ENCODE results near the gene VWCE. TPM values are rescaled to one million over a fixed set of nuclear protein-coding genes. Genes with fewer than 3 reads are reported as not detected.
"Not testable (repeated sequence)": the region's sequence is repeated elsewhere in the genome, so short reads cannot be mapped to it uniquely, and the experiment has no call there.

The VWCE gene
- total RNA-seq, 1 donor from 2014 or later = 25.3 TPM

- H3K36me3 Mint-ChIP-seq (ENCODE audit: low read depth, unreplicated experiment); H3K27ac Mint-ChIP-seq (ENCODE audit: unreplicated experiment); H3K9me3 Mint-ChIP-seq (ENCODE audit: unreplicated experiment); H3K27me3 Mint-ChIP-seq (ENCODE audit: unreplicated experiment); DNase-seq (ENCODE audit: low spot score); H3K4me1 Mint-ChIP-seq (ENCODE audit: unreplicated experiment); H3K4me3 Mint-ChIP-seq (ENCODE audit: unreplicated experiment): not testable (repeated sequence)
These were observed 44.0 kb downstream of the VWCE start for GRCh38 chr11:61250796-61251765.

- H3K4me1 Mint-ChIP-seq (ENCODE audit: unreplicated experiment); H3K27ac Mint-ChIP-seq (ENCODE audit: unreplicated experiment); H3K4me3 Mint-ChIP-seq (ENCODE audit: unreplicated experiment); DNase-seq (ENCODE audit: low spot score); H3K27me3 Mint-ChIP-seq (ENCODE audit: unreplicated experiment); H3K9me3 Mint-ChIP-seq (ENCODE audit: unreplicated experiment); H3K36me3 Mint-ChIP-seq (ENCODE audit: low read depth, unreplicated experiment): not testable (repeated sequence)
These were observed 45.9 kb downstream of the VWCE start for GRCh38 chr11:61249201-61249600.

- H3K27me3 Mint-ChIP-seq (ENCODE audit: unreplicated experiment); H3K36me3 Mint-ChIP-seq (ENCODE audit: low read depth, unreplicated experiment); H3K4me1 Mint-ChIP-seq (ENCODE audit: unreplicated experiment); H3K9me3 Mint-ChIP-seq (ENCODE audit: unreplicated experiment); DNase-seq (ENCODE audit: low spot score); H3K4me3 Mint-ChIP-seq (ENCODE audit: unreplicated experiment); H3K27ac Mint-ChIP-seq (ENCODE audit: unreplicated experiment): not testable (repeated sequence)
These were observed 47.0 kb downstream of the VWCE start for GRCh38 chr11:61248071-61248470.

- H3K4me3 Mint-ChIP-seq (ENCODE audit: unreplicated experiment); DNase-seq (ENCODE audit: low spot score); H3K36me3 Mint-ChIP-seq (ENCODE audit: low read depth, unreplicated experiment); H3K4me1 Mint-ChIP-seq (ENCODE audit: unreplicated experiment); H3K27ac Mint-ChIP-seq (ENCODE audit: unreplicated experiment); H3K27me3 Mint-ChIP-seq (ENCODE audit: unreplicated experiment); H3K9me3 Mint-ChIP-seq (ENCODE audit: unreplicated experiment): not testable (repeated sequence)
These were observed 49.7 kb downstream of the VWCE start for GRCh38 chr11:61245284-61245964.

GRCh38 chr11:61241526-61241925 is 53.6 kb downstream of the VWCE start:
- not testable (repeated sequence) for H3K9me3 Mint-ChIP-seq (ENCODE audit: unreplicated experiment); H3K36me3 Mint-ChIP-seq (ENCODE audit: low read depth, unreplicated experiment); H3K4me1 Mint-ChIP-seq (ENCODE audit: unreplicated experiment); DNase-seq (ENCODE audit: low spot score); H3K4me3 Mint-ChIP-seq (ENCODE audit: unreplicated experiment); H3K27me3 Mint-ChIP-seq (ENCODE audit: unreplicated experiment); H3K27ac Mint-ChIP-seq (ENCODE audit: unreplicated experiment)

GRCh38 chr11:61240875-61241274 is 54.2 kb downstream of the VWCE start, which contains the start of gene PGA5:
Gene PGA5, plus strand, starts transcription at chr11:61241175. Its CDS starts 52 bp downstream, at chr11:61241227.
- H3K36me3 Mint-ChIP-seq (ENCODE audit: low read depth, unreplicated experiment); DNase-seq (ENCODE audit: low spot score); H3K9me3 Mint-ChIP-seq (ENCODE audit: unreplicated experiment); H3K27me3 Mint-ChIP-seq (ENCODE audit: unreplicated experiment); H3K4me1 Mint-ChIP-seq (ENCODE audit: unreplicated experiment); H3K4me3 Mint-ChIP-seq (ENCODE audit: unreplicated experiment); H3K27ac Mint-ChIP-seq (ENCODE audit: unreplicated experiment): not testable (repeated sequence)

GRCh38 chr11:61240288-61240687 is 54.8 kb downstream of the VWCE start:
- H3K36me3 Mint-ChIP-seq (ENCODE audit: low read depth, unreplicated experiment); H3K27ac Mint-ChIP-seq (ENCODE audit: unreplicated experiment); H3K9me3 Mint-ChIP-seq (ENCODE audit: unreplicated experiment); H3K27me3 Mint-ChIP-seq (ENCODE audit: unreplicated experiment); H3K4me1 Mint-ChIP-seq (ENCODE audit: unreplicated experiment); DNase-seq (ENCODE audit: low spot score); H3K4me3 Mint-ChIP-seq (ENCODE audit: unreplicated experiment): not testable (repeated sequence)

GRCh38 chr11:61237130-61237529 is 58.0 kb downstream of the VWCE start:
- not testable (repeated sequence) for H3K36me3 Mint-ChIP-seq (ENCODE audit: low read depth, unreplicated experiment); H3K27me3 Mint-ChIP-seq (ENCODE audit: unreplicated experiment); H3K4me3 Mint-ChIP-seq (ENCODE audit: unreplicated experiment)

GRCh38 chr11:61232548-61233145 is 62.5 kb downstream of the VWCE start:
- H3K4me3 Mint-ChIP-seq (ENCODE audit: unreplicated experiment); DNase-seq (ENCODE audit: low spot score); H3K27me3 Mint-ChIP-seq (ENCODE audit: unreplicated experiment); H3K36me3 Mint-ChIP-seq (ENCODE audit: low read depth, unreplicated experiment); H3K27ac Mint-ChIP-seq (ENCODE audit: unreplicated experiment); H3K4me1 Mint-ChIP-seq (ENCODE audit: unreplicated experiment); H3K9me3 Mint-ChIP-seq (ENCODE audit: unreplicated experiment): not testable (repeated sequence)

More at GRCh38 chr11:61237130-61237529, 58.0 kb downstream of the VWCE start:
- not testable (repeated sequence) for H3K4me1 Mint-ChIP-seq (ENCODE audit: unreplicated experiment); H3K9me3 Mint-ChIP-seq (ENCODE audit: unreplicated experiment); H3K27ac Mint-ChIP-seq (ENCODE audit: unreplicated experiment); DNase-seq (ENCODE audit: low spot score)

GRCh38 chr11:61231585-61231984 is 63.5 kb downstream of the VWCE start:
- H3K4me1 Mint-ChIP-seq (ENCODE audit: unreplicated experiment); H3K27me3 Mint-ChIP-seq (ENCODE audit: unreplicated experiment); H3K4me3 Mint-ChIP-seq (ENCODE audit: unreplicated experiment): not testable (repeated sequence)

GRCh38 chr11:61231033-61231432 is 64.1 kb downstream of the VWCE start:
- DNase-seq (ENCODE audit: low spot score); H3K4me3 Mint-ChIP-seq (ENCODE audit: unreplicated experiment); H3K27me3 Mint-ChIP-seq (ENCODE audit: unreplicated experiment); H3K4me1 Mint-ChIP-seq (ENCODE audit: unreplicated experiment); H3K36me3 Mint-ChIP-seq (ENCODE audit: low read depth, unreplicated experiment); H3K27ac Mint-ChIP-seq (ENCODE audit: unreplicated experiment); H3K9me3 Mint-ChIP-seq (ENCODE audit: unreplicated experiment): not testable (repeated sequence)

More at GRCh38 chr11:61231585-61231984, 63.5 kb downstream of the VWCE start:
- not testable (repeated sequence) for H3K9me3 Mint-ChIP-seq (ENCODE audit: unreplicated experiment); H3K27ac Mint-ChIP-seq (ENCODE audit: unreplicated experiment); DNase-seq (ENCODE audit: low spot score); H3K36me3 Mint-ChIP-seq (ENCODE audit: low read depth, unreplicated experiment)
